Measurements from ENCODE around the gene GUCY1A2.

DNA sequence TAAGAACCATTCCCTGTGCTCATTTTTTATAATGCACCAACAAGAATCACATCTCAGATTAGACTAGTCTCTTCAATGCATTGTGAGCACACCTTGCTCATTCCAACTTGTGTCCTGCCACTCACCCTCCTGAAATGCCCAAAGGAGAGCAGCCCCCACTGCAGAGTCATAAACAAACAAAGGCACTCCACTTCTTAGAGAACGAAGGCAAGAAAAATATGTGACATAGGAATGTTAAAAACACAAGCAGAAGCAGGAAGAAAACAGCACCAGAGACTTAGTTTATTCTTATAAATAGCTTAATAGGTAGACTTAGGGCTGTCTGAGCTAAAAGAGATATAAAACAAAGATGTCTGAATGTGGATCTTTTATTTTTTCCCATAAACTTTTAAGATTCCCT lies 57.2 kb downstream of the GUCY1A2 start:
- TF ChIP-seq EZH2 (IDR thresholded peaks at IDR 0.05; ENCODE audit: insufficient read depth, poor library complexity, severe bottlenecking): no peak
- TF ChIP-seq EZH2phosphoT487 (IDR thresholded peaks at IDR 0.05; ENCODE audit: insufficient read depth, low read depth): no peak

Data from GM23248 (cell line).